PC-3 (cell line): ENCODE measurements around the gene MFN2. TPM values are rescaled to one million over a fixed set of nuclear protein-coding genes. Genes with fewer than 3 reads are reported as not detected.
"Not testable (repeated sequence)": the region's sequence is repeated elsewhere in the genome, so short reads cannot be mapped to it uniquely, and the experiment has no call there.

Experiments
- ATAC-seq: fragments of 200-7000 bp; cut with Tn5 transposase; 2 replicates; pipeline ENCODE4 v1.9.1; 2020; ENCODE audit warnings: mild to moderate bottlenecking, moderate library complexity
- BruUV-seq: library from RNA; stranded (reverse); fragments of 400-500 nt; replicated peaks from 2 replicates; lab custom pipeline; 2021; lab: Mats Ljungman, UMichigan
- CTCF ChIA-PET: fragments of 300-600 bp; sonication (Branson Sonifier 250); formaldehyde crosslinking; loops from one replicate; lab custom pipeline; 2022; ENCODE audit warnings: antibody characterized with exemption; lab: Charles Lee
- POLR2A ChIA-PET: fragments of 300-600 bp; sonication (Branson Sonifier 250); formaldehyde crosslinking; loops from one replicate; lab custom pipeline; 2022; ENCODE audit warnings: antibody characterized with exemption; ENCODE audit not compliant: unreplicated experiment; lab: Charles Lee
- DNase-seq: peaks from one replicate; pipeline ENCODE4 v3.0.0-alpha.2; 2015
- H2AFZ ChIP-seq: fragments of 300-600 bp; sonication (generic); 2 replicates; pipeline ENCODE4 v1.6.0; 2016; ENCODE audit warnings: antibody characterized with exemption, low read length
- H3F3A ChIP-seq: fragments of 300-600 bp; sonication (generic); one replicate; pipeline ENCODE4 v1.6.0; 2017; ENCODE audit warnings: antibody characterized with exemption, low read length, control low read depth, mild to moderate bottlenecking; ENCODE audit not compliant: unreplicated experiment
- H3K27ac ChIP-seq: fragments of 300-600 bp; sonication (generic); 2 replicates; pipeline ENCODE4 v1.5.1; 2016; ENCODE audit warnings: mild to moderate bottlenecking, low read length
- H3K27me3 ChIP-seq: fragments of 300-600 bp; sonication (generic); 2 replicates; pipeline ENCODE4 v1.6.1; 2016; ENCODE audit warnings: low read length, mixed read lengths
- H3K36me3 ChIP-seq: fragments of 300-600 bp; sonication (generic); 2 replicates; pipeline ENCODE4 v1.6.1; 2016; ENCODE audit warnings: low read depth, mixed run types, low read length, mixed read lengths
- H3K4me1 ChIP-seq: fragments of 300-600 bp; sonication (generic); 2 replicates; pipeline ENCODE4 v1.5.1; 2016; ENCODE audit warnings: low read length; ENCODE audit not compliant: insufficient read depth
- H3K4me2 ChIP-seq: fragments of 300-600 bp; sonication (generic); 2 replicates; pipeline ENCODE4 v1.6.0; 2016; ENCODE audit warnings: low read length
- H3K4me3 ChIP-seq: fragments of 300-600 bp; sonication (generic); 2 replicates; pipeline ENCODE4 v1.5.1; 2016; ENCODE audit warnings: mild to moderate bottlenecking, low read length, mixed read lengths
- H3K79me2 ChIP-seq: fragments of 300-600 bp; sonication (generic); 2 replicates; pipeline ENCODE4 v1.6.1; 2017; ENCODE audit warnings: low read length, mixed read lengths
- H3K9ac ChIP-seq: fragments of 300-600 bp; sonication (generic); 2 replicates; pipeline ENCODE4 v1.6.0; 2016; ENCODE audit warnings: mild to moderate bottlenecking, low read length
- H3K9me2 ChIP-seq: fragments of 300-600 bp; sonication (generic); replicated peaks from 2 replicates; pipeline ENCODE4 v1.6.1; 2016; ENCODE audit warnings: mixed run types, low read length, mixed read lengths
- H3K9me3 ChIP-seq: fragments of 300-600 bp; sonication (generic); 2 replicates; pipeline ENCODE4 v1.6.1; 2016; ENCODE audit warnings: low read length, mixed read lengths
- H4K20me1 ChIP-seq: fragments of 300-600 bp; sonication (generic); 2 replicates; pipeline ENCODE4 v1.6.1; 2016; ENCODE audit warnings: low read length, mixed read lengths
- CTCF ChIP-seq: fragments of 300-600 bp; sonication (generic); conservative IDR thresholded peaks from 2 replicates; pipeline ENCODE4 v1.5.1; 2017; ENCODE audit warnings: antibody characterized with exemption, low read depth, mild to moderate bottlenecking, low read length
- EZH2 ChIP-seq: fragments of 300-600 bp; sonication (generic); IDR thresholded peaks from one replicate; pipeline ENCODE4 v1.6.1; 2017; ENCODE audit warnings: antibody characterized with exemption, mild to moderate bottlenecking, low read length; ENCODE audit not compliant: unreplicated experiment
- EZH2phosphoT487 ChIP-seq: fragments of 300-600 bp; sonication (generic); IDR thresholded peaks from 2 replicates; pipeline ENCODE4 v1.6.1; 2018; ENCODE audit warnings: mild to moderate bottlenecking, antibody characterized with exemption, low read length, borderline replicate concordance
- intact Hi-C: fragments of 100-400 bp; cut with micrococcal nuclease; formaldehyde crosslinking; loops from 2 replicates; pipeline ENCODE4 v1.9.0; 2023
- total RNA-seq: library from RNA; depleted of rRNA; stranded (reverse); fragments of >200 nt; gene quantifications from 2 replicates; pipeline ENCODE4 v1.2.3, GENCODE V29; 2014

Gene MFN2
- total RNA-seq, 1 experiment from 2014 or later: 97.8 TPM

- H3F3A ChIP-seq: peaks cover 3% of the 10 kb centered on the region
- no peak overlapping the region for H3K4me3 ChIP-seq
- no peaks in the 10 kb centered on the region; the same call in 1 of the 2 replicates for H4K20me1 ChIP-seq
- H3K9me3 ChIP-seq: no peaks in the 10 kb centered on the region
- H3K4me1 ChIP-seq: peaks cover 13% of the 10 kb centered on the region
- no peak for ATAC-seq
- DNase-seq: no peak
- no peaks in the 10 kb centered on the region for H3K9me2 ChIP-seq
- intact Hi-C loops: no loop called here
- H2AFZ ChIP-seq: no peak overlapping the region
- no peaks in the 10 kb centered on the region for H3K36me3 ChIP-seq
- CTCF ChIA-PET: no interaction called here
- H3K27ac ChIP-seq: no peak overlapping the region
- no peak overlapping the region for H3K9ac ChIP-seq
- TF ChIP-seq EZH2: no peak
- no peak for TF ChIP-seq EZH2phosphoT487
- no peak for TF ChIP-seq CTCF
- H3K4me2 ChIP-seq: no peak overlapping the region
- POLR2A ChIA-PET: no interaction called here
- BruUV-seq: no TSS peak
- H3K79me2 ChIP-seq: no peaks in the 10 kb centered on the region
- H3K27me3 ChIP-seq: no peaks in the 10 kb centered on the region
Measured at GRCh38 chr1:12039164-12039525, 58.9 kb downstream of the MFN2 start.

GRCh38 chr1:12039824-12040456, 59.7 kb downstream of the MFN2 start:
- H3F3A ChIP-seq, H3K9ac ChIP-seq, intact Hi-C loops, H3K36me3 ChIP-seq, H3K27ac ChIP-seq, DNase-seq, H3K4me3 ChIP-seq, BruUV-seq, H3K79me2 ChIP-seq, H3K9me2 ChIP-seq, H3K27me3 ChIP-seq, ATAC-seq, H4K20me1 ChIP-seq, CTCF ChIA-PET, H3K9me3 ChIP-seq, H2AFZ ChIP-seq, POLR2A ChIA-PET: not testable (repeated sequence)
- Histone ChIP-seq H3K4me1 (peaks cover 13% of the 10 kb centered on the region), H3K4me2 (peak overlapping the region; percentile 58)

GRCh38 chr1:12040457-12041051, 60.3 kb downstream of the MFN2 start:
- no peak overlapping the region for H3K4me3 ChIP-seq
- intact Hi-C loops: no loop called here
- H3K27me3 ChIP-seq: no peaks in the 10 kb centered on the region
- H2AFZ ChIP-seq: no peak overlapping the region
- H3K4me2 ChIP-seq: peak overlapping the region; percentile 58
- H3K27ac ChIP-seq: no peak overlapping the region
- ChIA-PET CTCF (no interaction called here), POLR2A (no interaction called here)
- DNase-seq (peak; percentile 97), ATAC-seq (peak; percentile 97)
- H3K79me2 ChIP-seq: no peaks in the 10 kb centered on the region
- peaks cover 13% of the 10 kb centered on the region for H3K4me1 ChIP-seq
- H3K9me3 ChIP-seq: no peaks in the 10 kb centered on the region
- H3K36me3 ChIP-seq: no peaks in the 10 kb centered on the region
- no peak for TF ChIP-seq EZH2phosphoT487
- no TSS peak for BruUV-seq
- no peaks in the 10 kb centered on the region for H3K9me2 ChIP-seq
- H4K20me1 ChIP-seq: no peaks in the 10 kb centered on the region; the same call in 1 of the 2 replicates
- H3K9ac ChIP-seq: no peak overlapping the region
- peaks cover 3% of the 10 kb centered on the region for H3F3A ChIP-seq

GRCh38 chr1:12044187-12044877, 64.1 kb downstream of the MFN2 start:
- H3K27me3 ChIP-seq, intact Hi-C loops, H3K4me3 ChIP-seq, H3K9me3 ChIP-seq, H3F3A ChIP-seq, H3K9ac ChIP-seq, H3K79me2 ChIP-seq, H3K36me3 ChIP-seq, ATAC-seq, H3K9me2 ChIP-seq, H2AFZ ChIP-seq, H4K20me1 ChIP-seq, H3K4me2 ChIP-seq, H3K27ac ChIP-seq, CTCF ChIA-PET, DNase-seq, BruUV-seq: not testable (repeated sequence)
- POLR2A ChIA-PET: interaction anchor here (0.6 kb wide), 1 partner anchor 196 kb away, joined by 5 read pairs; no protein-coding TSS in a partner anchor
- H3K4me1 ChIP-seq: peaks cover 13% of the 10 kb centered on the region
